ENCODE data around the gene FNIP2. TPM values are rescaled to one million over a fixed set of nuclear protein-coding genes. Genes with fewer than 3 reads are reported as not detected.

Gene FNIP2
- total RNA-seq, 1 donor from 2014 or later = 18.5 TPM

- H4K20me1 ChIP-seq (ENCODE audit: insufficient read depth, low read length) = peaks cover 20% of the 10 kb centered on the region
- H3K9ac ChIP-seq (ENCODE audit: low read length) = peak overlapping the region; percentile 5
- no peak for TF ChIP-seq EZH2 (IDR thresholded peaks at IDR 0.05; ENCODE audit: insufficient read depth, low read length)
- TF ChIP-seq CTCF (IDR thresholded peaks at IDR 0.05; ENCODE audit: insufficient read depth, low read depth, low read length) = no peak
- H3K79me2 ChIP-seq (ENCODE audit: insufficient read depth, low read length) = peaks cover 79% of the 10 kb centered on the region
- Mint-ChIP-seq H3K27ac (ENCODE audit: unreplicated experiment) (peak overlapping the region; percentile 16), H3K4me1 (ENCODE audit: low read depth, unreplicated experiment) (peaks cover 25% of the 10 kb centered on the region), H3K9me3 (ENCODE audit: unreplicated experiment) (no peaks in the 10 kb centered on the region), H3K4me3 (ENCODE audit: unreplicated experiment) (no peak overlapping the region), H3K27me3 (ENCODE audit: low read depth, unreplicated experiment) (no peaks in the 10 kb centered on the region), H3K36me3 (ENCODE audit: low read depth, unreplicated experiment) (no peaks in the 10 kb centered on the region)
- peak overlapping the region; percentile 34 for H3K27ac ChIP-seq (ENCODE audit: low read depth, low read length)
- peak; percentile 37 for FAIRE-seq
- no peak overlapping the region for H3K4me3 ChIP-seq (ENCODE audit: insufficient read depth, low read depth, low read length)
- peak overlapping the region; percentile 23 for H3K4me2 ChIP-seq (ENCODE audit: low read length)
- no peaks in the 10 kb centered on the region for H3K9me3 ChIP-seq (ENCODE audit: insufficient read depth, low read depth, low read length)
- DNase-seq (ENCODE audit: low read depth) = peak; percentile 52
- no peaks in the 10 kb centered on the region for H3K36me3 ChIP-seq (ENCODE audit: insufficient read depth, low read length)
- peaks cover 6% of the 10 kb centered on the region for H3K4me1 ChIP-seq (ENCODE audit: insufficient read depth, low read length)
- no peak overlapping the region for H2AFZ ChIP-seq (ENCODE audit: low read depth, low read length)
- H3K27me3 ChIP-seq (ENCODE audit: insufficient read depth, low read length) = no peaks in the 10 kb centered on the region
These were observed 27.7 kb downstream of the FNIP2 start for GRCh38 chr4:158796370-158797140.

- Mint-ChIP-seq H3K27ac (ENCODE audit: unreplicated experiment) (no peak overlapping the region), H3K4me1 (ENCODE audit: low read depth, unreplicated experiment) (peaks cover 21% of the 10 kb centered on the region), H3K27me3 (ENCODE audit: low read depth, unreplicated experiment) (no peaks in the 10 kb centered on the region), H3K4me3 (ENCODE audit: unreplicated experiment) (no peak overlapping the region), H3K9me3 (ENCODE audit: unreplicated experiment) (no peaks in the 10 kb centered on the region), H3K36me3 (ENCODE audit: low read depth, unreplicated experiment) (no peaks in the 10 kb centered on the region)
- Histone ChIP-seq H3K27me3 (ENCODE audit: insufficient read depth, low read length) (no peaks in the 10 kb centered on the region), H3K79me2 (ENCODE audit: insufficient read depth, low read length) (peaks cover 81% of the 10 kb centered on the region), H2AFZ (ENCODE audit: low read depth, low read length) (no peak overlapping the region), H4K20me1 (ENCODE audit: insufficient read depth, low read length) (peaks cover 14% of the 10 kb centered on the region), H3K36me3 (ENCODE audit: insufficient read depth, low read length) (no peaks in the 10 kb centered on the region), H3K9me3 (ENCODE audit: insufficient read depth, low read depth, low read length) (no peaks in the 10 kb centered on the region), H3K4me1 (ENCODE audit: insufficient read depth, low read length) (peaks cover 6% of the 10 kb centered on the region), H3K27ac (ENCODE audit: low read depth, low read length) (no peak overlapping the region), H3K4me2 (ENCODE audit: low read length) (no peak overlapping the region), H3K9ac (ENCODE audit: low read length) (no peak overlapping the region), H3K4me3 (ENCODE audit: insufficient read depth, low read depth, low read length) (no peak overlapping the region)
- TF ChIP-seq CTCF (IDR thresholded peaks at IDR 0.05; ENCODE audit: insufficient read depth, low read depth, low read length) (no peak), EZH2 (IDR thresholded peaks at IDR 0.05; ENCODE audit: insufficient read depth, low read length) (no peak)
- FAIRE-seq = no peak
- DNase-seq (ENCODE audit: low read depth) = no peak
These were observed 29.2 kb downstream of the FNIP2 start for GRCh38 chr4:158798062-158798461.
